Fibroblast of lung (primary cell): ENCODE results near the gene NLGN1. TPM values are rescaled to one million over a fixed set of nuclear protein-coding genes. Genes with fewer than 3 reads are reported as not detected.

Source experiments
- DNase-seq, 2 donors: peaks; one replicate each; pipeline versions ENCODE4 v3.0.0 to v3.0.0-alpha.2; 2010; ENCODE audit warnings: low read depth in 2 of 2
- H2AFZ ChIP-seq: 2 replicates; pipeline ENCODE4 v1.5.1; 2012; ENCODE audit warnings: low read length, control low read depth, inconsistent platforms
- H3K27ac ChIP-seq: 2 replicates; pipeline ENCODE4 v1.5.1; 2011; ENCODE audit warnings: low read length, control low read depth; ENCODE audit not compliant: insufficient read depth
- H3K27me3 ChIP-seq: 2 replicates; pipeline ENCODE4 v1.5.1; 2011; ENCODE audit warnings: mild to moderate bottlenecking, low read length; ENCODE audit not compliant: control insufficient read depth, insufficient read depth
- H3K36me3 ChIP-seq: 2 replicates; pipeline ENCODE4 v1.5.1; 2011; ENCODE audit warnings: low read length; ENCODE audit not compliant: control insufficient read depth, insufficient read depth
- H3K4me1 ChIP-seq: 2 replicates; pipeline ENCODE4 v1.5.1; 2011; ENCODE audit warnings: low read length; ENCODE audit not compliant: control insufficient read depth, insufficient read depth; ENCODE audit errors: extremely low read depth
- H3K4me2 ChIP-seq: 2 replicates; pipeline ENCODE4 v1.5.1; 2011; ENCODE audit warnings: low read length, control low read depth; ENCODE audit not compliant: insufficient read depth; ENCODE audit errors: extremely low read depth
- H3K4me3 ChIP-seq, 4 experiments: fragments of 200-600 bp in 1 of 4; sonication (generic) in 1 of 4; replicated peaks in 1 of 4; 2 replicates each; pipeline ENCODE4 v1.5.1; 2011 to 2016; ENCODE audit warnings: low read length in 4 of 4, low read depth in 3 of 4, mild to moderate bottlenecking in 3 of 4, control low read depth in 2 of 4, inconsistent platforms in 1 of 4, mixed read lengths in 1 of 4; ENCODE audit not compliant: insufficient read depth in 1 of 4; ENCODE audit errors: control extremely low read depth in 1 of 4
- H3K79me2 ChIP-seq: 2 replicates; pipeline ENCODE4 v1.5.1; 2012; ENCODE audit warnings: mild to moderate bottlenecking, low read length, inconsistent platforms; ENCODE audit not compliant: control insufficient read depth, insufficient read depth
- H3K9ac ChIP-seq: 2 replicates; pipeline ENCODE4 v1.5.1; 2011; ENCODE audit warnings: mild to moderate bottlenecking, low read length, control low read depth; ENCODE audit not compliant: insufficient read depth
- H3K9me3 ChIP-seq: 2 replicates; pipeline ENCODE4 v1.5.1; 2012; ENCODE audit warnings: low read depth, low read length; ENCODE audit not compliant: control insufficient read depth, insufficient read depth
- H4K20me1 ChIP-seq: 2 replicates; pipeline ENCODE4 v1.5.1; 2011; ENCODE audit warnings: low read length; ENCODE audit not compliant: control insufficient read depth, insufficient read depth; ENCODE audit errors: extremely low read depth
- EZH2 ChIP-seq: IDR thresholded peaks from 2 replicates; pipeline ENCODE4 v1.5.1; 2012; ENCODE audit warnings: low read length, control low read depth, mild to moderate bottlenecking; ENCODE audit errors: missing control alignments
- polyA plus RNA-seq, 2 donors: library from polyadenylated mRNA; depleted of rRNA in 1 of 2; stranded (reverse) in 1 of 2; unstranded in 1 of 2; fragments of >200 nt; gene quantifications; 2 replicates each; pipeline ENCODE4 v1.2.1, GENCODE V29; 2011 to 2012; ENCODE audit warnings: missing spikeins in 1 of 2
- total RNA-seq: library from RNA; depleted of rRNA; stranded (reverse); fragments of >200 nt; gene quantifications from 2 replicates; pipeline ENCODE4 v1.2.1, GENCODE V29; 2014
- TF ChIP-seq, protein P1 (sequence below), 2 donors: IDR thresholded peaks in 1 of 2; conservative IDR thresholded peaks in 1 of 2; 1 replicate in 1 of 2; 2 replicates in 1 of 2; pipeline ENCODE4 v1.5.1; 2011 to 2012; ENCODE audit warnings: low read length in 2 of 2, control low read depth in 1 of 2, inconsistent platforms in 1 of 2, low read depth in 1 of 2, mild to moderate bottlenecking in 1 of 2

The NLGN1 gene
- total and polyA plus RNA-seq, 2 donors (not counting 1 experiment from before 2014, with no cell fraction given) = 0.61 to 2.1 TPM

DNA sequence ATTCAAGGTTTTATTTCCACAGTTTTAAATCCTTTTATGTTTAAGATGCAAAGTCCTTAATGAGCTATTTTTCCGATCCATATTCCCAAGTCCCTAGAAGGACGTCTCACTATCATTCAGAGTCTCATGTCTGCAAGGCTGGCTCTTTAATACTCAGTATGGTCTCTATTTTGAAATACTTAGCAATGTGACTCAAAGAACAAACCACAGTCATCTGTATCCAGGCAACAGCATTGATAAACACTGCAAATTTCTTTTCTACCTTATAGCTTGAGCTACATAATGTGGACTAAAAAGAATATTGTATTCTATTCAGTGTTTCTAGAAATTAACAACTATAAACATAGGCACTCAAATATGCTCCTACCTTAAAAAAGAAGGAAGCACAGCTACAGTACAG, 873.3 kb downstream of the NLGN1 start:
- Histone ChIP-seq H3K4me1 (no peaks in the 10 kb centered on the region), H3K4me3 (no peak overlapping the region), H3K4me2 (no peak overlapping the region), H3K36me3 (no peaks in the 10 kb centered on the region), H3K27me3 (no peaks in the 10 kb centered on the region), H3K27ac (no peak overlapping the region), H3K79me2 (no peaks in the 10 kb centered on the region), H3K9ac (no peak overlapping the region), H4K20me1 (no peaks in the 10 kb centered on the region), H2AFZ (no peak overlapping the region), H3K9me3 (no peaks in the 10 kb centered on the region)
- peak; percentile 77 to 81 for DNase-seq
- TF ChIP-seq, protein P1, sequence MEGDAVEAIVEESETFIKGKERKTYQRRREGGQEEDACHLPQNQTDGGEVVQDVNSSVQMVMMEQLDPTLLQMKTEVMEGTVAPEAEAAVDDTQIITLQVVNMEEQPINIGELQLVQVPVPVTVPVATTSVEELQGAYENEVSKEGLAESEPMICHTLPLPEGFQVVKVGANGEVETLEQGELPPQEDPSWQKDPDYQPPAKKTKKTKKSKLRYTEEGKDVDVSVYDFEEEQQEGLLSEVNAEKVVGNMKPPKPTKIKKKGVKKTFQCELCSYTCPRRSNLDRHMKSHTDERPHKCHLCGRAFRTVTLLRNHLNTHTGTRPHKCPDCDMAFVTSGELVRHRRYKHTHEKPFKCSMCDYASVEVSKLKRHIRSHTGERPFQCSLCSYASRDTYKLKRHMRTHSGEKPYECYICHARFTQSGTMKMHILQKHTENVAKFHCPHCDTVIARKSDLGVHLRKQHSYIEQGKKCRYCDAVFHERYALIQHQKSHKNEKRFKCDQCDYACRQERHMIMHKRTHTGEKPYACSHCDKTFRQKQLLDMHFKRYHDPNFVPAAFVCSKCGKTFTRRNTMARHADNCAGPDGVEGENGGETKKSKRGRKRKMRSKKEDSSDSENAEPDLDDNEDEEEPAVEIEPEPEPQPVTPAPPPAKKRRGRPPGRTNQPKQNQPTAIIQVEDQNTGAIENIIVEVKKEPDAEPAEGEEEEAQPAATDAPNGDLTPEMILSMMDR (conservative IDR thresholded peaks at IDR 0.05 in 1 of 2, IDR thresholded peaks at IDR 0.05 in 1 of 2; ENCODE audit: low read depth in 1 of 2, low read length in 2 of 2) = no peak
- no peak for TF ChIP-seq EZH2

DNA sequence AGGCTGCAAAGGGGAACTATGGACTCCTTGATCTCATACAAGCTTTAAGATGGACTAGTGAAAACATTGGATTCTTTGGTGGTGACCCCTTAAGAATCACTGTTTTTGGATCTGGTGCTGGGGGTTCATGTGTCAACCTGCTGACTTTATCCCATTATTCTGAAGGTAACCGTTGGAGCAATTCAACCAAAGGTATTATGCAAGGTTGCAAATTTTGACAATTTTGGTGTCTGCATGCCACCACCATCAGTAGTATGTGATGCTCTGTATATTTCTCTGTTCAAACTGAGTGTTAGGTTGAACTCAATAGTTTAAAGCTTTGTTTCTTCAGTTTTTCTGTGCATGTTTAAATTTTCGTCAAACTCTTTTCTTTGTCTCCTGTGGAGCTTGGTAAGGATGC, 877.8 kb downstream of the NLGN1 start:
- no peaks in the 10 kb centered on the region for H3K79me2 ChIP-seq
- no peak overlapping the region for H2AFZ ChIP-seq
- no peak overlapping the region for H3K27ac ChIP-seq
- DNase-seq = no peak
- H3K4me2 ChIP-seq = no peak overlapping the region
- no peaks in the 10 kb centered on the region for H3K36me3 ChIP-seq
- no peaks in the 10 kb centered on the region for H3K4me1 ChIP-seq
- no peaks in the 10 kb centered on the region for H3K27me3 ChIP-seq
- H3K9ac ChIP-seq = no peak overlapping the region
- TF ChIP-seq EZH2 = no peak
- TF ChIP-seq, protein P1 (conservative IDR thresholded peaks at IDR 0.05 in 1 of 2, IDR thresholded peaks at IDR 0.05 in 1 of 2; ENCODE audit: low read depth in 1 of 2, low read length in 2 of 2) = no peak
- no peaks in the 10 kb centered on the region for H4K20me1 ChIP-seq
- H3K9me3 ChIP-seq = no peaks in the 10 kb centered on the region
- H3K4me3 ChIP-seq = no peak overlapping the region

DNA sequence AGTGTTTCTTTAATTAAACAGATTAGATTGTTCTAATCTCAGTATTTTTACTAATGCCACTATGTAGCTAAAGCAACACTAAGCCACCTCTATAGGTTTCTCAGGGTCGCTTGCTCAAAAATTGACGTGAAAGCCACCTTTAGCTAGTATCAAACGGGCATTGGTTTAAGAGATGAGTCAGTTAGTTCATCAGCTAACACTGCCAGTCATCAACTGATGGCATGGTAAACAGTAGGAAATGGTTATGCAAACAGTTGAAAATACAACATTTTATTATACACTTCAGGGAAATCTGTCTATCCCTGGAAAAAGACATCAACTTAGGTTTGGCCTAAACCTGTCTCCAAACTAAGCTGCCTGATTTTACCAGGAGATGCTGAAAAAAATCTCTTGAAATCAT, 879.3 kb downstream of the NLGN1 start:
- Histone ChIP-seq H3K4me2 (no peak overlapping the region), H2AFZ (no peak overlapping the region), H3K27me3 (no peaks in the 10 kb centered on the region), H3K9me3 (no peaks in the 10 kb centered on the region), H3K27ac (no peak overlapping the region), H3K4me3 (no peak overlapping the region), H3K79me2 (no peaks in the 10 kb centered on the region), H3K4me1 (no peaks in the 10 kb centered on the region), H3K36me3 (no peaks in the 10 kb centered on the region), H3K9ac (no peak overlapping the region), H4K20me1 (no peaks in the 10 kb centered on the region)
- no peak for DNase-seq
- TF ChIP-seq, protein P1 (conservative IDR thresholded peaks at IDR 0.05 in 1 of 2, IDR thresholded peaks at IDR 0.05 in 1 of 2; ENCODE audit: low read depth in 1 of 2, low read length in 2 of 2) = no peak
- TF ChIP-seq EZH2 = no peak
